K562 (cell line): ENCODE measurements around the gene RREB1. TPM values are rescaled to one million over a fixed set of nuclear protein-coding genes. Genes with fewer than 3 reads are reported as not detected.

ENCODE experiments used
- ARID2 ChIP-seq: fragments of 450-650 bp; IDR thresholded peaks from 2 replicates; pipeline ENCODE4 v1.6.1; 2017; ENCODE audit warnings: antibody characterized with exemption, mild to moderate bottlenecking
- BHLHE40 ChIP-seq: IDR thresholded peaks from 2 replicates; pipeline ENCODE4 v1.6.1; 2011; ENCODE audit warnings: low read length, improper control_type of control experiment
- CLOCK ChIP-seq: fragments of 250-450 bp; sonication (Bioruptor Pico); IDR thresholded peaks from 2 replicates; pipeline ENCODE4 v1.4.0; 2020; ENCODE audit warnings: mild to moderate bottlenecking, moderate library complexity, borderline replicate concordance
- ELF4 ChIP-seq: fragments of 450-650 bp; formaldehyde crosslinking; IDR thresholded peaks from 2 replicates; pipeline ENCODE4 v1.4.0; 2022; ENCODE audit warnings: missing genetic modification characterization
- ESRRA ChIP-seq: fragments of 450-650 bp; IDR thresholded peaks from 2 replicates; pipeline ENCODE4 v1.6.1; 2014; ENCODE audit warnings: low read depth, mild to moderate bottlenecking, moderate library complexity, borderline replicate concordance
- GATAD2A ChIP-seq: fragments of 450-650 bp; IDR thresholded peaks from 2 replicates; pipeline ENCODE4 v1.6.1; 2017
- HCFC1 ChIP-seq: IDR thresholded peaks from 2 replicates; pipeline ENCODE4 v1.6.1; 2012; ENCODE audit warnings: low read depth, low read length, improper control_type of control experiment
- HDGF ChIP-seq: fragments of 450-650 bp; IDR thresholded peaks from 2 replicates; pipeline ENCODE4 v1.6.1; 2016
- KAT2B ChIP-seq: IDR thresholded peaks from one replicate; pipeline ENCODE4 v1.6.1; 2012; ENCODE audit warnings: low read depth, mild to moderate bottlenecking, control low read depth, inconsistent platforms, low read length, moderate library complexity
- MBD2 ChIP-seq: sonication (generic); IDR thresholded peaks from 2 replicates; pipeline ENCODE4 v1.6.1; 2016; ENCODE audit warnings: low read depth, borderline replicate concordance
- NEUROD1 ChIP-seq: fragments of 150-350 bp; IDR thresholded peaks from 2 replicates; pipeline ENCODE4 v1.6.1; 2014; ENCODE audit warnings: borderline replicate concordance, low read length, low read depth; ENCODE audit not compliant: partially characterized antibody
- NFIC ChIP-seq: fragments of 450-650 bp; IDR thresholded peaks from 2 replicates; pipeline ENCODE4 v1.6.1; 2017; ENCODE audit warnings: mild to moderate bottlenecking, inconsistent platforms
- RB1 ChIP-seq: fragments of 450-650 bp; IDR thresholded peaks from 2 replicates; pipeline ENCODE4 v1.6.1; 2017; ENCODE audit warnings: low read depth, mild to moderate bottlenecking
- RBM22 ChIP-seq: fragments of 200-400 bp; formaldehyde crosslinking; IDR thresholded peaks from 2 replicates; pipeline ENCODE4 v1.6.1; 2018; ENCODE audit warnings: low read length, low read depth; ENCODE audit not compliant: poor library complexity, severe bottlenecking
- SIX5 ChIP-seq, 2 experiments: IDR thresholded peaks; 2 replicates each; pipeline ENCODE4 v1.6.1; 2011; ENCODE audit warnings: low read length in 2 of 2, borderline replicate concordance in 1 of 2, low read depth in 1 of 2, mild to moderate bottlenecking in 1 of 2, moderate library complexity in 1 of 2; ENCODE audit not compliant: insufficient read depth in 1 of 2
- SMARCC2 ChIP-seq: fragments of 450-650 bp; IDR thresholded peaks from 2 replicates; pipeline ENCODE4 v1.6.1; 2017; ENCODE audit warnings: antibody characterized with exemption, moderate library complexity, mild to moderate bottlenecking, low read depth
- SPI1 ChIP-seq: IDR thresholded peaks from 2 replicates; pipeline ENCODE4 v1.6.1; 2011; ENCODE audit warnings: low read depth, low read length, control low read depth, borderline replicate concordance
- TARDBP ChIP-seq: fragments of 450-650 bp; IDR thresholded peaks from 2 replicates; pipeline ENCODE4 v1.6.1; 2016
- THAP7 ChIP-seq: fragments of 250-450 bp; sonication (Bioruptor Pico); IDR thresholded peaks from 2 replicates; pipeline ENCODE4 v1.5.0; 2021
- TRIM24 ChIP-seq, 2 experiments: fragments of 450-650 bp; IDR thresholded peaks; 2 replicates each; pipeline ENCODE4 v1.6.1; 2016
- ZBTB11 ChIP-seq, 3 experiments: fragments of 200-800 bp in 1 of 3; fragments of 250-450 bp in 1 of 3; fragments of 450-650 bp in 1 of 3; sonication (Bioruptor Pico) in 1 of 3; sonication (Bioruptor generic) in 1 of 3; formaldehyde crosslinking in 1 of 3; IDR thresholded peaks; 2 replicates each; pipeline versions ENCODE4 v1.6.1 to v1.8.0; 2016 to 2022; ENCODE audit warnings: mild to moderate bottlenecking in 2 of 3, missing genetic modification characterization in 2 of 3, missing compliant biosample characterization in 1 of 3, moderate library complexity in 1 of 3
- ZEB2 ChIP-seq: fragments of 450-650 bp; IDR thresholded peaks from 2 replicates; pipeline ENCODE4 v1.6.1; 2016
- ZNF184 ChIP-seq: sonication (generic); formaldehyde crosslinking; IDR thresholded peaks from 2 replicates; pipeline ENCODE4 v1.5.0; 2020; ENCODE audit warnings: missing genetic modification reagents
- ZNF212 ChIP-seq: fragments of 450-650 bp; formaldehyde crosslinking; IDR thresholded peaks from 2 replicates; pipeline ENCODE4 v1.4.0; 2020; ENCODE audit warnings: mild to moderate bottlenecking
- ZNF589 ChIP-seq: fragments of 200-800 bp; sonication (Bioruptor generic); IDR thresholded peaks from 2 replicates; pipeline ENCODE4 v1.6.1; 2016; ENCODE audit warnings: low read depth, missing genetic modification characterization, missing compliant biosample characterization
- polyA plus RNA-seq, 8 experiments: library from polyadenylated mRNA; depleted of rRNA in 4 of 8; stranded (reverse) in 5 of 8; unstranded in 3 of 8; fragments of >200 nt; fragmentation: Nextera tagmentation in 2 of 8; fragmentation: Illumina TruSeq in 1 of 8; extraction: Ambion mirVana in 2 of 8; extraction: Trizol in 1 of 8; gene quantifications; 2 replicates each; pipeline versions ENCODE4 v1.2.1 to v1.2.3, GENCODE V29; 2011 to 2014; ENCODE audit warnings: inconsistent platforms in 1 of 8, missing spikeins in 1 of 8
- total RNA-seq, 7 experiments: library from RNA; depleted of rRNA in 6 of 7; stranded (reverse); fragments of >200 nt in 6 of 7; fragmentation: Illumina TruSeq in 2 of 7; extraction: Trizol in 2 of 7; gene quantifications; 2 replicates each; pipeline versions ENCODE4 v1.2.1 to v1.2.3, GENCODE V29; 2011 to 2021; ENCODE audit warnings: low replicate concordance in 1 of 7

Gene RREB1
- total and polyA plus RNA-seq, 9 of the 15 experiments (the other 6 are each of a cell fraction or from before 2014, with no cell fraction given): 3.3 to 64.2 (median 19.3) TPM

GRCh38 chr6:7143476-7143974, 35.8 kb downstream of the RREB1 start (continued):
- TF ChIP-seq ZBTB11 (CRISPR knock-in tag; IDR thresholded peaks at IDR 0.05) (peak in 1 of 3 experiments; percentile 44; a peak in 1 of 6 replicates), MBD2 (no peak), ZNF589 (CRISPR knock-in tag) (no peak), CLOCK (CRISPR knock-in tag) (no peak), SIX5 (IDR thresholded peaks at IDR 0.05; ENCODE audit: borderline replicate concordance in 1 of 2, insufficient read depth in 1 of 2, low read depth in 1 of 2, low read length in 2 of 2) (no peak), GATAD2A (no peak), ELF4 (CRISPR knock-in tag) (0 out of 2 replicates have a peak, but pooled peaks have one; percentile 9), ARID2 (peak; percentile 30; the same call in 1 of the 2 replicates), ZNF212 (CRISPR knock-in tag) (no peak), NEUROD1 (peak; percentile 23), HDGF (no peak), ESRRA (no peak), KAT2B (no peak), RB1 (no peak), NFIC (0 out of 2 replicates have a peak, but pooled peaks have one; percentile 2), ZEB2 (peak; percentile 69; the same call in 1 of the 2 replicates), BHLHE40 (no peak), TARDBP (no peak), TRIM24 (IDR thresholded peaks at IDR 0.05) (no peak), RBM22 (no peak), HCFC1 (no peak), SPI1 (no peak), SMARCC2 (no peak), THAP7 (CRISPR knock-in tag) (no peak), ZNF184 (CRISPR knock-in tag) (no peak)
